Osteoblast (primary cell): ENCODE data around the gene RNGTT. TPM values are rescaled to one million over a fixed set of nuclear protein-coding genes. Genes with fewer than 3 reads are reported as not detected.

Experiments
- DNase-seq: peaks from one replicate; pipeline ENCODE4 v3.0.0; 2011; ENCODE audit warnings: low spot score, mixed read lengths; ENCODE audit not compliant: insufficient read length; ENCODE audit errors: missing footprints
- H2AFZ ChIP-seq: 2 replicates; pipeline ENCODE4 v1.6.0; 2011; ENCODE audit warnings: mild to moderate bottlenecking, low read length
- H3K27ac ChIP-seq: 2 replicates; pipeline ENCODE4 v1.5.1; 2011; ENCODE audit warnings: mild to moderate bottlenecking, low read depth, low read length, moderate library complexity
- H3K27me3 ChIP-seq: 2 replicates; pipeline ENCODE4 v1.6.0; 2012; ENCODE audit warnings: mild to moderate bottlenecking, control low read depth, inconsistent platforms, low read length, moderate library complexity; ENCODE audit not compliant: insufficient read depth
- H3K36me3 ChIP-seq: 2 replicates; pipeline ENCODE4 v1.5.1; 2011; ENCODE audit warnings: mild to moderate bottlenecking, low read length, control low read depth, moderate library complexity; ENCODE audit not compliant: insufficient read depth
- H3K4me1 ChIP-seq: 2 replicates; pipeline ENCODE4 v1.5.1; 2011; ENCODE audit warnings: mild to moderate bottlenecking, low read length, control low read depth, moderate library complexity; ENCODE audit not compliant: insufficient read depth
- H3K4me2 ChIP-seq: 2 replicates; pipeline ENCODE4 v1.6.0; 2011; ENCODE audit warnings: mild to moderate bottlenecking, low read length; ENCODE audit not compliant: insufficient read depth
- H3K4me3 ChIP-seq: fragments of 200-600 bp; sonication (generic); 3 replicates; pipeline ENCODE4 v1.5.1; 2012; ENCODE audit warnings: mild to moderate bottlenecking, low read length, inconsistent platforms; ENCODE audit not compliant: insufficient read depth
- H3K79me2 ChIP-seq: 2 replicates; pipeline ENCODE4 v1.6.0; 2012; ENCODE audit warnings: mild to moderate bottlenecking, low read length, control low read depth, inconsistent platforms; ENCODE audit not compliant: insufficient read depth
- H3K9me3 ChIP-seq: 2 replicates; pipeline ENCODE4 v1.5.1; 2011; ENCODE audit warnings: low read depth, low read length, control low read depth
- H4K20me1 ChIP-seq: 2 replicates; pipeline ENCODE4 v1.6.0; 2012; ENCODE audit warnings: mild to moderate bottlenecking, low read length, control low read depth; ENCODE audit not compliant: insufficient read depth
- total RNA-seq: library from RNA; depleted of rRNA; stranded (reverse); fragments of >200 nt; gene quantifications from 2 replicates; pipeline ENCODE4 v1.2.3, GENCODE V29; 2012
- TF ChIP-seq, protein P1 (sequence below): IDR thresholded peaks from 2 replicates; pipeline ENCODE4 v1.5.1; 2011; ENCODE audit warnings: mild to moderate bottlenecking, low read depth, low read length, moderate library complexity; ENCODE audit errors: extremely low read depth

RNGTT gene
- total RNA-seq, 1 donor, result 19.2 TPM

DNA sequence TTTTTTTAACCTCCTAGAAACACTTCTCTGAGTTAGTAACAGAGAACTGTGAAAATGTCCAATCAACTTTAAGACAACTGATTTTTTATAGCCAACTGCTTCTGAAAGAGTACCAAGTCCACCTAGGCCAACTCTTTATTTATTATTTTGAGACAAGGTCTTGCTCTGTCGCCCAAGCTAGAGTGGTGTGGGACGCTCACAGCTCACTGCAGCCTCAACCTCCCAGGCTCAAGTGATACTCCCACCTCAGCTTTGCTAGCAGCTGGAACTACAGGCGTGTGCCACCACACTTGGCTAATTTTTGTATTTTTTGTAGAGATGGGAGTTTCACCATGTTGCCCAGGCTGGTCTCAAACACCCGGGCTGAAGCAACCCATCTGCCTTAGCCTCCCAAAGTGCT, 331.6 kb downstream of the RNGTT start:
- no peak overlapping the region for H2AFZ ChIP-seq
- H3K79me2 ChIP-seq, result no peaks in the 10 kb centered on the region
- no peaks in the 10 kb centered on the region for H4K20me1 ChIP-seq
- TF ChIP-seq, protein P1, sequence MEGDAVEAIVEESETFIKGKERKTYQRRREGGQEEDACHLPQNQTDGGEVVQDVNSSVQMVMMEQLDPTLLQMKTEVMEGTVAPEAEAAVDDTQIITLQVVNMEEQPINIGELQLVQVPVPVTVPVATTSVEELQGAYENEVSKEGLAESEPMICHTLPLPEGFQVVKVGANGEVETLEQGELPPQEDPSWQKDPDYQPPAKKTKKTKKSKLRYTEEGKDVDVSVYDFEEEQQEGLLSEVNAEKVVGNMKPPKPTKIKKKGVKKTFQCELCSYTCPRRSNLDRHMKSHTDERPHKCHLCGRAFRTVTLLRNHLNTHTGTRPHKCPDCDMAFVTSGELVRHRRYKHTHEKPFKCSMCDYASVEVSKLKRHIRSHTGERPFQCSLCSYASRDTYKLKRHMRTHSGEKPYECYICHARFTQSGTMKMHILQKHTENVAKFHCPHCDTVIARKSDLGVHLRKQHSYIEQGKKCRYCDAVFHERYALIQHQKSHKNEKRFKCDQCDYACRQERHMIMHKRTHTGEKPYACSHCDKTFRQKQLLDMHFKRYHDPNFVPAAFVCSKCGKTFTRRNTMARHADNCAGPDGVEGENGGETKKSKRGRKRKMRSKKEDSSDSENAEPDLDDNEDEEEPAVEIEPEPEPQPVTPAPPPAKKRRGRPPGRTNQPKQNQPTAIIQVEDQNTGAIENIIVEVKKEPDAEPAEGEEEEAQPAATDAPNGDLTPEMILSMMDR, result no peak
- H3K4me3 ChIP-seq, result no peak overlapping the region
- no peaks in the 10 kb centered on the region for H3K4me1 ChIP-seq
- no peaks in the 10 kb centered on the region for H3K9me3 ChIP-seq
- no peak for DNase-seq
- H3K4me2 ChIP-seq, result no peak overlapping the region
- no peak overlapping the region for H3K27ac ChIP-seq
- H3K27me3 ChIP-seq, result no peaks in the 10 kb centered on the region
- no peaks in the 10 kb centered on the region for H3K36me3 ChIP-seq

GRCh38 chr6:88629838-88630494, 333.5 kb downstream of the RNGTT start:
- no peaks in the 10 kb centered on the region for H3K9me3 ChIP-seq
- H4K20me1 ChIP-seq, result no peaks in the 10 kb centered on the region
- H3K4me3 ChIP-seq, result no peak overlapping the region
- no peak for DNase-seq
- TF ChIP-seq, protein P1, result no peak
- H3K4me2 ChIP-seq, result no peak overlapping the region
- no peak overlapping the region for H2AFZ ChIP-seq
- no peaks in the 10 kb centered on the region for H3K27me3 ChIP-seq
- no peak overlapping the region for H3K27ac ChIP-seq
- H3K4me1 ChIP-seq, result no peaks in the 10 kb centered on the region
- no peaks in the 10 kb centered on the region for H3K79me2 ChIP-seq
- no peaks in the 10 kb centered on the region for H3K36me3 ChIP-seq

- no peaks in the 10 kb centered on the region for H3K36me3 ChIP-seq
Measured at GRCh38 chr6:88626460-88626859, 337.0 kb downstream of the RNGTT start.

GRCh38 chr6:88623531-88623930, 339.9 kb downstream of the RNGTT start:
- no peak overlapping the region for H3K27ac ChIP-seq
- no peaks in the 10 kb centered on the region for H4K20me1 ChIP-seq
- TF ChIP-seq, protein P1, result no peak

More at GRCh38 chr6:88626460-88626859, 337.0 kb downstream of the RNGTT start:
- Histone ChIP-seq H3K4me1 (no peaks in the 10 kb centered on the region), H4K20me1 (no peaks in the 10 kb centered on the region), H3K27ac (no peak overlapping the region), H3K4me3 (no peak overlapping the region), H3K27me3 (no peaks in the 10 kb centered on the region), H3K9me3 (no peaks in the 10 kb centered on the region), H2AFZ (no peak overlapping the region), H3K4me2 (no peak overlapping the region), H3K79me2 (no peaks in the 10 kb centered on the region)
- TF ChIP-seq, protein P1, result no peak
- no peak for DNase-seq

More at GRCh38 chr6:88623531-88623930, 339.9 kb downstream of the RNGTT start:
- no peak overlapping the region for H2AFZ ChIP-seq
- H3K27me3 ChIP-seq, result no peaks in the 10 kb centered on the region
- H3K36me3 ChIP-seq, result no peaks in the 10 kb centered on the region
- no peak overlapping the region for H3K4me3 ChIP-seq
- no peak for DNase-seq
- no peaks in the 10 kb centered on the region for H3K79me2 ChIP-seq
- no peaks in the 10 kb centered on the region for H3K9me3 ChIP-seq
- no peak overlapping the region for H3K4me2 ChIP-seq
- H3K4me1 ChIP-seq, result no peaks in the 10 kb centered on the region
